Gastroesophageal sphincter (tissue), 4 donors: ENCODE results near the gene PTPRK. TPM values are rescaled to one million over a fixed set of nuclear protein-coding genes. Genes with fewer than 3 reads are reported as not detected.

ENCODE experiments used
- ATAC-seq: fragments of 150-250 bp; one replicate; pipeline ENCODE4 v1.9.1; 2016; ENCODE audit warnings: mild to moderate bottlenecking, moderate library complexity
- H3K27ac ChIP-seq, 4 donors: fragments of 200-600 bp; sonication (generic) in 3 of 4; 1 replicate in 3 of 4; 2 replicates in 1 of 4; pipeline ENCODE4 v1.5.1; 2016 to 2019
- H3K27me3 ChIP-seq: fragments of 200-600 bp; sonication (generic); one replicate; pipeline ENCODE4 v1.5.1; 2019
- H3K36me3 ChIP-seq, 2 donors: fragments of 200-600 bp; sonication (generic); one replicate each; pipeline ENCODE4 v1.5.1; 2019; ENCODE audit warnings: control low read depth in 1 of 2
- H3K4me1 ChIP-seq, 3 donors: fragments of 200-600 bp; sonication (generic); 1 replicate in 2 of 3; 2 replicates in 1 of 3; pipeline ENCODE4 v1.5.1; 2016 to 2019; ENCODE audit warnings: control low read depth in 2 of 3
- H3K4me3 ChIP-seq, 2 donors: fragments of 200-600 bp; sonication (generic); one replicate each; pipeline ENCODE4 v1.5.1; 2019; ENCODE audit warnings: mild to moderate bottlenecking in 1 of 2, moderate library complexity in 1 of 2
- H3K9me3 ChIP-seq, 3 donors: fragments of 200-600 bp; sonication (generic); one replicate each; pipeline ENCODE4 v1.5.1; 2017 to 2019; ENCODE audit warnings: control low read depth in 2 of 3
- EP300 ChIP-seq: sonication (generic); formaldehyde crosslinking; IDR thresholded peaks from one replicate; pipeline ENCODE4 v1.6.1; 2017; ENCODE audit warnings: antibody characterized with exemption, mild to moderate bottlenecking
- POLR2A ChIP-seq, 2 donors: fragments of 450-650 bp; IDR thresholded peaks; one replicate each; pipeline ENCODE4 v1.6.1; 2017; ENCODE audit warnings: antibody characterized with exemption in 2 of 2, mild to moderate bottlenecking in 2 of 2, moderate library complexity in 1 of 2
- POLR2AphosphoS5 ChIP-seq: sonication (generic); formaldehyde crosslinking; IDR thresholded peaks from one replicate; pipeline ENCODE4 v1.6.1; 2017; ENCODE audit warnings: antibody characterized with exemption
- WGBS, 2 donors: methylation state at CpG; one replicate each; pipeline ENCODE4 v1.1.5; 2018; ENCODE audit warnings: low coverage in 1 of 2; 5-methylcytosine and 5-hydroxymethylcytosine counted together
- total RNA-seq, 4 donors: library from RNA; depleted of rRNA; stranded (reverse); fragments of >200 nt; gene quantifications; one replicate each; pipeline ENCODE4 v1.1.0, GENCODE V29; 2016
- TF ChIP-seq, protein P1 (sequence below), 4 experiments: fragments of 200-600 bp in 2 of 4; fragments of 450-650 bp in 2 of 4; sonication (generic) in 1 of 4; IDR thresholded peaks; one replicate each; pipeline ENCODE4 v1.5.1; 2017 to 2019; ENCODE audit warnings: antibody characterized with exemption in 4 of 4, mild to moderate bottlenecking in 2 of 4, moderate library complexity in 2 of 4

The PTPRK gene
- total RNA-seq, 4 donors from 2014 or later: 42.0 to 47.6 (median 45.8) TPM

DNA sequence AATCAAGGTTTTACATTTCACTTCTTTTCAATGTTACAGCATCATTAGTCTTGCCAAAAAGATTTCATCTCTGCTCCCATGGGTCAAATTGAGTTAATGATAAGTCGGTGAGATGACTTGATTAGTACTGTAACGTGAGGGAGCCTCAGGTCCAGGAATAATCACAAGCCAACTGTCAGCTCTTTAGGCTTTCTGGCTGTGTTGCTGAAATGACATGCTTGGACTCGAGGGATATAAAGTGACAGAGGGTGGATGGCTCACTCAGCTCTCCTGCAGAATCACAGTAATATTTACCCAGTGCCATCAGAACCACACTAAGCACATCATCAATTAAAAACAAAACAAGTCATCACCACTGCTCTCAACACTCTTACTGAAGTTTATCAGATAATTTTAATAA, 423.4 kb downstream of the PTPRK start:
- Histone ChIP-seq H3K27ac (no peak overlapping the region), H3K9me3 (no peaks in the 10 kb centered on the region), H3K4me1 (peaks cover 0 to 11% (median 2%) of the 10 kb centered on the region in 3 donors), H3K27me3 (no peaks in the 10 kb centered on the region), H3K36me3 (no peaks in the 10 kb centered on the region), H3K4me3 (no peak overlapping the region)
- no peak for ATAC-seq
- TF ChIP-seq, protein P1, sequence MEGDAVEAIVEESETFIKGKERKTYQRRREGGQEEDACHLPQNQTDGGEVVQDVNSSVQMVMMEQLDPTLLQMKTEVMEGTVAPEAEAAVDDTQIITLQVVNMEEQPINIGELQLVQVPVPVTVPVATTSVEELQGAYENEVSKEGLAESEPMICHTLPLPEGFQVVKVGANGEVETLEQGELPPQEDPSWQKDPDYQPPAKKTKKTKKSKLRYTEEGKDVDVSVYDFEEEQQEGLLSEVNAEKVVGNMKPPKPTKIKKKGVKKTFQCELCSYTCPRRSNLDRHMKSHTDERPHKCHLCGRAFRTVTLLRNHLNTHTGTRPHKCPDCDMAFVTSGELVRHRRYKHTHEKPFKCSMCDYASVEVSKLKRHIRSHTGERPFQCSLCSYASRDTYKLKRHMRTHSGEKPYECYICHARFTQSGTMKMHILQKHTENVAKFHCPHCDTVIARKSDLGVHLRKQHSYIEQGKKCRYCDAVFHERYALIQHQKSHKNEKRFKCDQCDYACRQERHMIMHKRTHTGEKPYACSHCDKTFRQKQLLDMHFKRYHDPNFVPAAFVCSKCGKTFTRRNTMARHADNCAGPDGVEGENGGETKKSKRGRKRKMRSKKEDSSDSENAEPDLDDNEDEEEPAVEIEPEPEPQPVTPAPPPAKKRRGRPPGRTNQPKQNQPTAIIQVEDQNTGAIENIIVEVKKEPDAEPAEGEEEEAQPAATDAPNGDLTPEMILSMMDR (IDR thresholded peaks at IDR 0.05): no peak
- TF ChIP-seq POLR2AphosphoS5 (no peak), EP300 (no peak), POLR2A (IDR thresholded peaks at IDR 0.05) (no peak)
- 27 to 39% methylated on average over 1 to 3 of the region's 3 CpGs for WGBS, 2 donors

DNA sequence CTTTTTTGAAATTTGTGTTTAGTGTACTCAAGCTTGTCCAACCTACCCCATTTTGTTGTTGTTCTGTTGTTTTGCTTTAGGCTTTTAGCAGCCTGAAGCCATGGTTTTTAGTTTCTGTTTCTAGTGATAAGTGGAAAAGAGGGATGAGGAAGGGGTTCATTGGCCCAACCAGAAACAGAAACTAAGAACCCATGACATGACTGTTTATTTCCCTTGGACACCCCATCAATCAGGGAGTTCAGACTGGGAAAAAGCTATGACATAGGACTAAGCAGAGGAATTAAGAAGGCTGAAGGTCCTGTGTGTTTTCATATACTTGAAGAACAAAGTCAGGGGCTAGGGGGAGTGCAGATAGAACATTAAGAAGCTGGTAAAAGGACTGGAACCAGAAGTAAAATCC, 425.0 kb downstream of the PTPRK start:
- TF ChIP-seq POLR2A (IDR thresholded peaks at IDR 0.05): no peak
- TF ChIP-seq, protein P1 (IDR thresholded peaks at IDR 0.05): no peak
- no peak for TF ChIP-seq POLR2AphosphoS5
- no peak for TF ChIP-seq EP300
- Histone ChIP-seq H3K4me3 (no peak overlapping the region), H3K27me3 (no peaks in the 10 kb centered on the region), H3K36me3 (no peaks in the 10 kb centered on the region), H3K4me1 (peaks cover 0 to 11% (median 2%) of the 10 kb centered on the region in 3 donors), H3K9me3 (no peaks in the 10 kb centered on the region), H3K27ac (no peak overlapping the region)
- ATAC-seq: no peak

DNA sequence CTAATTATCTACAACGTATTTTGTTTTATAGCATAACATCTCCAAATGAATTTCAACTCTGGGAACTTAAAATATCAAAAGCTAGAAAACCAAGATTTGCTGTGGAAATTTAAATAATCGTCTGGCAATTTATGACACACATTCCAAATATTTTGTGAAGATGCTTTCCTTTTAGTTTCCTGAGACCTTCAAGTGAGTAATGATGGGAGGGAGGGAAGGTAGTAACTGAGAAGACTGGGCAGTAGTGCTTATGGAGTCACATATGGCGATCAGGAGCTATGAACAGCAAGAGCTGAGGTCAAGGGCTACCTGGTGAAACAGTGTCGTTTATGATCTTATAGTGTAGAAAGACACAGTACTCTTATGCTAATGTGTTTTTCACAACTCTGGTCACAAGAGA, 441.4 kb downstream of the PTPRK start:
- WGBS, 2 donors: 87 to 90% methylated on average over 4 of the region's 4 CpGs
- Histone ChIP-seq H3K27ac (no peak overlapping the region), H3K36me3 (peaks cover 0 to 7% of the 10 kb centered on the region in 2 donors), H3K9me3 (no peaks in the 10 kb centered on the region), H3K4me1 (no peaks in the 10 kb centered on the region), H3K27me3 (no peaks in the 10 kb centered on the region), H3K4me3 (no peak overlapping the region)
- TF ChIP-seq, protein P1 (IDR thresholded peaks at IDR 0.05): no peak
- ATAC-seq: no peak

DNA sequence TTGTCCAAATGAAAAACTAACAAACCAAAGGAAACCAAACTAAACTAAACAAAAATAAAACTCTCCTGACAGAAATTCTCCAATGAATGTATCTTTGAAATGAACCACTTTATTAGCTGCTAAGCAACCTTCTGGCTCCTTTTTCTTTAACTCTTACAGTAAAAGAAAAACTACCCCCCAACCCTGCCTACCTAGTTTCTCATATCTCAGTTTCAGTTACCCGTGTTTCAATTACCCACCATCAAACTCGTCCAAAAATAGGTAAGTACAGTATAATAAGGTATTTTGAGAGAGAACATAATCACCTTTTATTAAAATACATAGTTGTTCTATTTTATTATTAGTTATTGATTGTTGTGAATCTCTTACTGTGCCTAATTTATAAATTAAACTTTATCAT, 442.1 kb downstream of the PTPRK start:
- WGBS, 2 donors: 83 to 86% methylated on average over 2 of the region's 2 CpGs
- H3K9me3 ChIP-seq: no peaks in the 10 kb centered on the region
- TF ChIP-seq, protein P1 (IDR thresholded peaks at IDR 0.05): no peak
- no peaks in the 10 kb centered on the region for H3K27me3 ChIP-seq
- no peak for ATAC-seq
- H3K4me1 ChIP-seq: no peaks in the 10 kb centered on the region
- no peak overlapping the region for H3K27ac ChIP-seq
- no peak overlapping the region for H3K4me3 ChIP-seq
- H3K36me3 ChIP-seq: peaks cover 0 to 7% of the 10 kb centered on the region in 2 donors

DNA sequence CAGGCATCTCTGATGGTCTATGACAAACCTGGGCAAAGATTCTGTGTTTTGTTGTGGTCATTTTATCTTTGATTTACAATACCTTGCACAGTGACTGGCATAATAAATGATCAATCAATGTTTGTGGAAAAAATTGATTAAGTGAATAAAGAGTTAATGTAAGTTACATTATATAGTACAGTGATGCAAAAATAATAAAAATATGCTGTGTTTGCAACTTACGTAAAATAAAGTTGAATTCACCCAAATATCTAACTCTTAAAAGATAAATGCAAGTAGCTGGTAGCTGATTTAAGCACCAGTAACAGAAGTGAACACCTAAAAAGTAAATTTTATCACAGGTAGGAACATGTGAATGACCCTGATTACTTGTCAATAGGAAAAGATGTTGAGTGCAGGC, 443.6 kb downstream of the PTPRK start:
- Histone ChIP-seq H3K27ac (no peak overlapping the region), H3K27me3 (no peaks in the 10 kb centered on the region), H3K4me1 (no peaks in the 10 kb centered on the region), H3K4me3 (no peak overlapping the region), H3K9me3 (no peaks in the 10 kb centered on the region), H3K36me3 (peaks cover 0 to under 1% of the 10 kb centered on the region in 2 donors)
- WGBS, 2 donors: 88 to 100% methylated on average over 1 of the region's 1 CpG
- TF ChIP-seq POLR2AphosphoS5: no peak
- TF ChIP-seq EP300: no peak
- TF ChIP-seq POLR2A (IDR thresholded peaks at IDR 0.05): no peak
- no peak for ATAC-seq

DNA sequence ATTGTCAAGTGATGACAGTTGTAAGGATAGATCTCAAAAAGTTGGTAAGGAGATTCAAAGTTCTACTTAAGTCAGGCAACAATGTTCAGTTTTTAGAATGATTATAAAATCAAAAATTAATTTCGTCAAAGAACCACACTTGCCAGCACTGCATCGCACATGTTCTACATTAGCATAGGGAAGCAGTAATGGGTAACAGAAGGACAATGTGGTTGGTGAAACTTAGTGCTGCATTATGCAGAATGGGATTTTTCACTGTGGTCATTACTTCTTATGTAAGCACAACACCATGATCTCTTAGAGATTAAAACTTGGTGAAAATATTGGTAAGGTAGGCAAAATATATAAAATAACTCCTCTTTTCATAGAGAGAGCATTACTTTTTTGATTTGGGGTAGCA, 445.8 kb downstream of the PTPRK start:
- no peak overlapping the region for H3K4me3 ChIP-seq
- no peak for ATAC-seq

More for the DNA sequence above, 445.8 kb downstream of the PTPRK start:
- no peaks in the 10 kb centered on the region for H3K4me1 ChIP-seq
- no peaks in the 10 kb centered on the region for H3K27me3 ChIP-seq
- no peaks in the 10 kb centered on the region for H3K9me3 ChIP-seq
- no peak overlapping the region for H3K27ac ChIP-seq
- TF ChIP-seq EP300 (no peak), POLR2AphosphoS5 (no peak), POLR2A (IDR thresholded peaks at IDR 0.05) (no peak)
- TF ChIP-seq, protein P1 (IDR thresholded peaks at IDR 0.05): no peak
- WGBS, 2 donors: 100% methylated on average over 2 of the region's 2 CpGs
- H3K36me3 ChIP-seq: no peaks in the 10 kb centered on the region
